ENCODE data around the gene AGPAT1.
"Not testable (repeated sequence)": the region's sequence is repeated elsewhere in the genome, so short reads cannot be mapped to it uniquely, and the experiment has no call there.

- TF ChIP-seq ZNF274 (IDR thresholded peaks at IDR 0.05; ENCODE audit: low read depth, low read length); YY1 (IDR thresholded peaks at IDR 0.05; ENCODE audit: insufficient read depth, insufficient read length); SUZ12 (IDR thresholded peaks at IDR 0.05; ENCODE audit: extremely low read depth, insufficient read depth, insufficient read length): not testable (repeated sequence)
Measured at GRCh38 chr6:32187725-32188380, 12.0 kb upstream of the AGPAT1 start.
